HepG2 (cell line): ENCODE measurements around the gene TP53. TPM values are rescaled to one million over a fixed set of nuclear protein-coding genes. Genes with fewer than 3 reads are reported as not detected.

Experiments used
- ATAC-seq: fragments of 200-7000 bp; cut with Tn5 transposase; 3 replicates; pipeline ENCODE4 v1.9.1; 2020; ENCODE audit warnings: mild to moderate bottlenecking, moderate library complexity
- BruUV-seq: library from RNA; stranded (reverse); fragments of 400-500 nt; replicated peaks from 2 replicates; lab custom pipeline; 2021; lab: Mats Ljungman, UMichigan
- CTCF ChIA-PET: fragments of 300-600 bp; formaldehyde crosslinking; extraction: SDS; loops from one replicate; lab custom pipeline; 2021; ENCODE audit warnings: low total read pairs, inconsistent platforms, low intra/inter-chr PET ratio; lab: Yijun Ruan, JAX
- POLR2A ChIA-PET: fragments of 350-600 bp; sonication (Branson Sonifier 250); formaldehyde crosslinking; loops from one replicate; lab custom pipeline; 2020; ENCODE audit warnings: antibody characterized with exemption, inconsistent platforms; lab: Yijun Ruan, JAX
- DNase-seq: peaks from one replicate; pipeline ENCODE4 v3.0.0-alpha.2; 2015; ENCODE audit warnings: low spot score
- FAIRE-seq: peaks from 3 replicates; lab custom pipeline; 2011; peaks lifted over from hg19 to GRCh38; lab: Jason Lieb, UNC
- H2AFZ ChIP-seq: one replicate; pipeline ENCODE4 v1.6.1; 2011; ENCODE audit warnings: low read length, inconsistent platforms
- H3K27ac ChIP-seq: fragments of 300-600 bp; 3 replicates; pipeline ENCODE4 v1.8.0; 2011; ENCODE audit warnings: mixed run types, mild to moderate bottlenecking, mixed read lengths, low read length, inconsistent platforms; ENCODE audit not compliant: insufficient read depth; ENCODE audit errors: extremely low read length
- H3K27me3 ChIP-seq, 2 experiments: fragments of 200-600 bp in 1 of 2; 2 replicates in 1 of 2; 3 replicates in 1 of 2; pipeline versions ENCODE4 v1.6.0 to v1.8.0; 2011; ENCODE audit warnings: low read length in 2 of 2, mild to moderate bottlenecking in 2 of 2, moderate library complexity in 2 of 2, inconsistent platforms in 1 of 2; ENCODE audit not compliant: insufficient read depth in 2 of 2, control insufficient read depth in 1 of 2
- H3K36me3 ChIP-seq, 2 experiments: fragments of 200-600 bp in 1 of 2; replicated peaks in 1 of 2; 2 replicates in 1 of 2; 3 replicates in 1 of 2; pipeline versions ENCODE4 v1.5.1 to v1.8.0; 2011; ENCODE audit warnings: low read length in 2 of 2, inconsistent platforms in 1 of 2; ENCODE audit not compliant: insufficient read depth in 2 of 2, control insufficient read depth in 1 of 2
- H3K4me1 ChIP-seq: 2 replicates; pipeline ENCODE4 v1.5.1; 2012; ENCODE audit warnings: low read length, inconsistent platforms; ENCODE audit not compliant: insufficient read depth
- H3K4me2 ChIP-seq: 2 replicates; pipeline ENCODE4 v1.6.0; 2011; ENCODE audit warnings: low read depth, low read length, inconsistent platforms
- H3K4me3 ChIP-seq, 3 experiments: fragments of 200-600 bp in 1 of 3; sonication (generic), shearing (Covaris generic) in 1 of 3; replicated peaks in 1 of 3; 2 replicates each; pipeline ENCODE4 v1.5.1; 2011 to 2016; ENCODE audit warnings: low read length in 3 of 3, inconsistent platforms in 2 of 3, low read depth in 2 of 3, mild to moderate bottlenecking in 2 of 3, control low read depth in 1 of 3, mixed read lengths in 1 of 3; ENCODE audit not compliant: insufficient read depth in 1 of 3
- H3K79me2 ChIP-seq: one replicate; pipeline ENCODE4 v1.6.1; 2011; ENCODE audit warnings: low read length, inconsistent platforms; ENCODE audit not compliant: insufficient read depth
- H3K9ac ChIP-seq: 2 replicates; pipeline ENCODE4 v1.6.0; 2011; ENCODE audit warnings: mild to moderate bottlenecking, low read depth, low read length, inconsistent platforms; ENCODE audit not compliant: insufficient read depth
- H3K9me3 ChIP-seq: 2 replicates; pipeline ENCODE4 v1.5.1; 2012; ENCODE audit warnings: mild to moderate bottlenecking, low read length
- H4K20me1 ChIP-seq: 2 replicates; pipeline ENCODE4 v1.6.0; 2011; ENCODE audit warnings: inconsistent platforms, mild to moderate bottlenecking, low read length, moderate library complexity; ENCODE audit not compliant: insufficient read depth
- CHCHD3 ChIP-seq: sonication (generic); formaldehyde crosslinking; IDR thresholded peaks from 2 replicates; pipeline ENCODE4 v1.8.0; 2022; ENCODE audit warnings: mild to moderate bottlenecking, missing genetic modification reagents, moderate library complexity
- GABPA ChIP-seq, 2 experiments: IDR thresholded peaks; 2 replicates each; pipeline ENCODE4 v1.6.1; 2011 to 2016; ENCODE audit warnings: low read depth in 2 of 2, low read length in 1 of 2, missing biosample characterization in 1 of 2, missing genetic modification characterization in 1 of 2
- GPN1 ChIP-seq: sonication (generic); formaldehyde crosslinking; IDR thresholded peaks from 2 replicates; pipeline ENCODE4 v1.5.1; 2020; ENCODE audit warnings: missing genetic modification reagents, borderline replicate concordance
- HNRNPH1 ChIP-seq: fragments of 200-400 bp; formaldehyde crosslinking; optimal IDR thresholded peaks from 2 replicates; pipeline ENCODE3; 2017; ENCODE audit warnings: mild to moderate bottlenecking, low read depth, low read length
- HNRNPL ChIP-seq: fragments of 200-400 bp; formaldehyde crosslinking; IDR thresholded peaks from 2 replicates; pipeline ENCODE4 v1.6.1; 2017; ENCODE audit warnings: mild to moderate bottlenecking, low read depth, low read length
- IRF1 ChIP-seq: sonication (generic); formaldehyde crosslinking; IDR thresholded peaks from 2 replicates; pipeline ENCODE4 v1.4.0; 2020; ENCODE audit warnings: low read depth, mild to moderate bottlenecking, missing genetic modification reagents
- KLF13 ChIP-seq: sonication (generic); formaldehyde crosslinking; IDR thresholded peaks from 2 replicates; pipeline ENCODE4 v1.4.0; 2020; ENCODE audit warnings: mild to moderate bottlenecking, missing genetic modification reagents
- POGZ ChIP-seq: sonication (generic); formaldehyde crosslinking; IDR thresholded peaks from 2 replicates; pipeline ENCODE4 v1.4.0; 2020; ENCODE audit warnings: mild to moderate bottlenecking, missing genetic modification reagents
- SMARCC2 ChIP-seq: fragments of 450-650 bp; IDR thresholded peaks from 2 replicates; pipeline ENCODE4 v1.6.1; 2017; ENCODE audit warnings: antibody characterized with exemption, mild to moderate bottlenecking
- SPEN ChIP-seq: sonication (generic); formaldehyde crosslinking; IDR thresholded peaks from 2 replicates; pipeline ENCODE4 v1.5.1; 2020; ENCODE audit warnings: low read depth, mild to moderate bottlenecking, missing genetic modification reagents
- ZBTB43 ChIP-seq: sonication (generic); formaldehyde crosslinking; conservative IDR thresholded peaks from 2 replicates; pipeline ENCODE4 v1.4.0; 2020; ENCODE audit warnings: missing genetic modification reagents
- ZNF282 ChIP-seq: fragments of 450-650 bp; IDR thresholded peaks from 2 replicates; pipeline ENCODE4 v1.6.1; 2018; ENCODE audit not compliant: partially characterized antibody
- ZNF513 ChIP-seq: sonication (generic); formaldehyde crosslinking; conservative IDR thresholded peaks from 2 replicates; pipeline ENCODE4 v1.5.0; 2020; ENCODE audit warnings: missing genetic modification reagents
- ZNF7 ChIP-seq: IDR thresholded peaks from 2 replicates; pipeline ENCODE4 v1.6.1; 2016; ENCODE audit warnings: missing biosample characterization, missing genetic modification reagents
- WGBS: methylation state at CpG from one replicate; pipeline ENCODE4 v1.1.6; 2017; ENCODE audit warnings: low lambda C conversion rate; 5-methylcytosine and 5-hydroxymethylcytosine counted together
- in situ Hi-C: cut with HindIII; loops from 2 replicates; pipeline ENCODE4 v1.10.0; 2017; ENCODE audit warnings: low pct_unique_long_range_greater_than_20kb; ENCODE audit not compliant: extremely low pct_ligation_motif_present
- intact Hi-C: fragments of 100-400 bp; cut with micrococcal nuclease; formaldehyde crosslinking; loops from one replicate; pipeline ENCODE4 v1.10.0; 2022; ENCODE audit not compliant: unreplicated experiment
- polyA plus RNA-seq, 8 experiments: library from polyadenylated mRNA; depleted of rRNA in 3 of 8; stranded (reverse) in 7 of 8; unstranded in 1 of 8; fragments of >200 nt; fragmentation: Illumina TruSeq in 4 of 8; extraction: Trizol in 4 of 8; gene quantifications; 2 replicates each; pipeline versions ENCODE4 v1.2.1 to v1.2.3, GENCODE V29; 2011 to 2016; ENCODE audit warnings: low read depth in 4 of 8, missing spikeins in 1 of 8, mixed read lengths in 1 of 8; ENCODE audit not compliant: insufficient read depth in 1 of 8
- total RNA-seq, 5 experiments: library from RNA; depleted of rRNA; stranded (reverse); fragments of >200 nt; fragmentation: Illumina TruSeq; extraction: Trizol; gene quantifications; 2 replicates each; pipeline ENCODE4 v1.2.3, GENCODE V29; 2016; ENCODE audit warnings: low read depth in 1 of 5

Gene TP53
- total and polyA plus RNA-seq, 2 of the 13 experiments (the other 11 are each of a cell fraction or from before 2014, with no cell fraction given), result 17.1 to 29.9 TPM

- Histone ChIP-seq H3K79me2 (no peaks in the 10 kb centered on the region), H4K20me1 (no peaks in the 10 kb centered on the region), H3K27ac (no peak overlapping the region), H3K9ac (no peak overlapping the region), H3K27me3 (peaks cover 8 to 34% of the 10 kb centered on the region in 2 experiments), H3K36me3 (peaks cover under 1 to 4% of the 10 kb centered on the region in 2 experiments; a peak in 3 of 5 replicates), H2AFZ (no peak overlapping the region), H3K9me3 (no peaks in the 10 kb centered on the region), H3K4me3 (no peak overlapping the region), H3K4me1 (peaks cover 6% of the 10 kb centered on the region; the same call in 1 of the 2 replicates), H3K4me2 (no peak overlapping the region)
- ChIA-PET CTCF (no interaction called here), POLR2A (no interaction called here)
- DNase-seq (no peak), FAIRE-seq (no peak), ATAC-seq (no peak)
- intact Hi-C loops (no loop called here), in situ Hi-C loops (no loop called here)
- no TSS peak for BruUV-seq
- 100% methylated on average over 3 of the region's 13 CpGs for WGBS
- TF ChIP-seq ZBTB43 (CRISPR knock-in tag) (no peak), ZNF282 (no peak), HNRNPL (no peak), KLF13 (no peak), ZNF513 (CRISPR knock-in tag) (no peak), ZNF7 (no peak), IRF1 (CRISPR knock-in tag) (no peak), SMARCC2 (no peak), GPN1 (no peak), GABPA (IDR thresholded peaks at IDR 0.05; ENCODE audit: low read depth, low read length) (no peak), GABPA (CRISPR knock-in tag; IDR thresholded peaks at IDR 0.05; ENCODE audit: low read depth) (no peak), CHCHD3 (CRISPR knock-in tag) (no peak), HNRNPH1 (no peak), POGZ (no peak), SPEN (CRISPR knock-in tag) (no peak)
These were observed 15.5 kb upstream of the TP53 start for GRCh38 chr17:7702776-7703175.
